Adrenal gland (tissue), 12 donors: Measurements from ENCODE around the gene PACSIN2. TPM values are rescaled to one million over a fixed set of nuclear protein-coding genes. Genes with fewer than 3 reads are reported as not detected.

Experiments used
- DNase-seq, 7 donors: peaks; one replicate each; pipeline ENCODE4 v3.0.0-alpha.2; 2019 to 2020
- H3K27ac ChIP-seq, 5 donors: fragments of 200-600 bp; sonication (generic) in 4 of 5; 1 replicate in 3 of 5; 2 replicates in 2 of 5; pipeline versions ENCODE4 v1.5.1 to v1.8.0; 2016 to 2020; ENCODE audit warnings: mild to moderate bottlenecking in 1 of 5
- H3K27me3 ChIP-seq: fragments of 200-600 bp; 2 replicates; pipeline ENCODE4 v1.8.0; 2021
- H3K36me3 ChIP-seq, 2 donors: fragments of 200-600 bp; replicated peaks in 1 of 2; 1 replicate in 1 of 2; 2 replicates in 1 of 2; pipeline versions ENCODE4 v1.5.1 to v1.8.0; 2018 to 2022
- H3K4me1 ChIP-seq, 2 donors: fragments of 200-600 bp; replicated peaks in 1 of 2; 1 replicate in 1 of 2; 2 replicates in 1 of 2; pipeline versions ENCODE4 v1.5.1 to v1.8.0; 2018 to 2021
- H3K4me3 ChIP-seq, 4 donors: fragments of 200-600 bp; sonication (generic) in 3 of 4; one replicate each; pipeline ENCODE4 v1.5.1; 2016 to 2018
- H3K9me3 ChIP-seq, 3 donors: fragments of 200-600 bp; sonication (generic) in 1 of 3; replicated peaks in 1 of 3; 1 replicate in 2 of 3; 2 replicates in 1 of 3; pipeline versions ENCODE4 v1.5.1 to v1.8.0; 2016 to 2021
- POLR2A ChIP-seq, 2 donors: fragments of 450-650 bp; IDR thresholded peaks; one replicate each; pipeline ENCODE4 v1.6.1; 2017; ENCODE audit warnings: antibody characterized with exemption in 2 of 2, mild to moderate bottlenecking in 2 of 2, moderate library complexity in 1 of 2
- WGBS, 4 donors: extraction: QIAGEN DNeasy Blood & Tissue Kit in 2 of 4; methylation state at CpG; one replicate each; pipeline versions ENCODE4 v1.1.5 to v1.1.7; 2013 to 2017; 5-methylcytosine and 5-hydroxymethylcytosine counted together
- intact Hi-C, 2 donors: fragments of 100-400 bp; cut with DNase I; formaldehyde crosslinking; loops; one replicate each; pipeline versions ENCODE4 v1.14.1 to v1.15.0; 2022 to 2023
- polyA plus RNA-seq, 3 donors: library from polyadenylated mRNA; stranded (reverse); fragments of 200-250 nt in 2 of 3; fragments of 350-450 nt in 1 of 3; fragmentation: Illumina TruSeq in 1 of 3; extraction: RNeasy Lipid Tissue Mini Kit (QIAGEN cat#74804) in 1 of 3; gene quantifications; one replicate each; pipeline ENCODE4 v1.2.3, GENCODE V29; 2013 to 2014
- total RNA-seq, 9 donors: library from RNA; depleted of rRNA in 4 of 9; stranded (reverse); fragments of >200 nt in 4 of 9; fragments of 120-200 nt in 1 of 9; fragmentation: NEBNext Ultra II Directional in 1 of 9; extraction: Animal tissue kit (Norgen Biotek cat#: 25700) in 1 of 9; gene quantifications; one replicate each; pipeline versions ENCODE4 v1.1.0 to v1.2.4, GENCODE V29; 2013 to 2023
- TF ChIP-seq, protein P1 (sequence below), 6 experiments: fragments of 450-650 bp in 4 of 6; fragments of 200-600 bp in 2 of 6; sonication (generic) in 1 of 6; IDR thresholded peaks; 1 replicate in 5 of 6; 2 replicates in 1 of 6; pipeline versions ENCODE4 v1.5.1 to v1.8.0; 2016 to 2021; ENCODE audit warnings: antibody characterized with exemption in 6 of 6, mild to moderate bottlenecking in 2 of 6, moderate library complexity in 1 of 6
- donor health status: healthy with polysubstance abuse.
- donor health status: Bipolar disorder and iron deficiency.
- donor health status: DM: yes; HTN: yes; CAD: no.
- donor health status: DM: no; HTN: no; CAD: no.
- donor health status: DM: no; HTN: no; CAD: no.
- donor health status: DM: yes; HTN: yes; CAD: no.

Gene PACSIN2
- total and polyA plus RNA-seq, 12 donors = 29.8 to 186 (median 115) TPM

DNA sequence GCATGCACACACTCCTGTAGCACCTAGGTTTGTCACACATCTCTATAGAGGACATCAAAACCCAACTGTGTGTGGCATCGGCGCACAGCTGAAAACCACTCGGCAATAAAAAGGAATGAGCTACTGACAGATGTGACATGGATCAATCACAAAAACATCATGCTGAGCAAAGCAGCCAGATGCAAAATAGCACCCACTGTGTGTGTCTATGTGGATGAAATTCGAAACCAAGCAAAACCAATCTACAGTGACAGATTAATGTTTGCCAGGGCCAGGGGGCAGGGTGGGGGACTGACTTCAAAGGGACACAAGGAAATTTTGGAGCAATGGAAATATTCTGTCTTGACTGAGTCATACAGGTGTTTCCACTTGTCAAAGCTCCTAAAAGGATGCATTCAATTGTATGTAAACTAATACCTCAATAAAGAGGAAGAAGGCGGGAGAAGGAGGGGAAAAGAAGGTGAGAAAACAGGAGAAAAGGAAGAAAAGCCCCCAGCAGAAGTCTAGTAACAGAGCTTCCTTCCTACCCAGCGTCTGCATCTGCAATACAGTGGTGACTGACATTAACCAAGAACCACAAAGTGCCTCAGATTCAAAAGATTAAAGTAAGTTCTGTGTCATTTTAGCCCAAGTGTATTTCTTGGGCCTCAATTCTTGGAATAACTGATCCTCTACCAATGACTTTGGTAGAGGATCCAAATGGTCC lies 49.8 kb downstream of the PACSIN2 start:
- Histone ChIP-seq H3K27me3 (no peaks in the 10 kb centered on the region), H3K4me1 (peaks cover 28 to 30% of the 10 kb centered on the region in 2 donors), H3K27ac (no peak overlapping the region), H3K36me3 (no peaks in the 10 kb centered on the region), H3K4me3 (no peak overlapping the region), H3K9me3 (no peaks in the 10 kb centered on the region)
- 50 to 84% (median 66%) methylated on average over 6 of the region's 6 CpGs for WGBS, 4 donors
- intact Hi-C loops = no loop called here
- TF ChIP-seq, protein P1, sequence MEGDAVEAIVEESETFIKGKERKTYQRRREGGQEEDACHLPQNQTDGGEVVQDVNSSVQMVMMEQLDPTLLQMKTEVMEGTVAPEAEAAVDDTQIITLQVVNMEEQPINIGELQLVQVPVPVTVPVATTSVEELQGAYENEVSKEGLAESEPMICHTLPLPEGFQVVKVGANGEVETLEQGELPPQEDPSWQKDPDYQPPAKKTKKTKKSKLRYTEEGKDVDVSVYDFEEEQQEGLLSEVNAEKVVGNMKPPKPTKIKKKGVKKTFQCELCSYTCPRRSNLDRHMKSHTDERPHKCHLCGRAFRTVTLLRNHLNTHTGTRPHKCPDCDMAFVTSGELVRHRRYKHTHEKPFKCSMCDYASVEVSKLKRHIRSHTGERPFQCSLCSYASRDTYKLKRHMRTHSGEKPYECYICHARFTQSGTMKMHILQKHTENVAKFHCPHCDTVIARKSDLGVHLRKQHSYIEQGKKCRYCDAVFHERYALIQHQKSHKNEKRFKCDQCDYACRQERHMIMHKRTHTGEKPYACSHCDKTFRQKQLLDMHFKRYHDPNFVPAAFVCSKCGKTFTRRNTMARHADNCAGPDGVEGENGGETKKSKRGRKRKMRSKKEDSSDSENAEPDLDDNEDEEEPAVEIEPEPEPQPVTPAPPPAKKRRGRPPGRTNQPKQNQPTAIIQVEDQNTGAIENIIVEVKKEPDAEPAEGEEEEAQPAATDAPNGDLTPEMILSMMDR (IDR thresholded peaks at IDR 0.05) = no peak
- TF ChIP-seq POLR2A (IDR thresholded peaks at IDR 0.05) = no peak
- peak in 1 of 7 donors; percentile 29 for DNase-seq

GRCh38 chr22:42963231-42963595 lies 51.7 kb downstream of the PACSIN2 start:
- Histone ChIP-seq H3K27ac (peak overlapping the region in 3 of 5 donors; percentile 21 to 68 (median 59)), H3K36me3 (no peaks in the 10 kb centered on the region), H3K9me3 (no peaks in the 10 kb centered on the region), H3K27me3 (no peaks in the 10 kb centered on the region), H3K4me1 (peaks cover 47 to 49% of the 10 kb centered on the region in 2 donors), H3K4me3 (no peak overlapping the region)
- TF ChIP-seq, protein P1 (IDR thresholded peaks at IDR 0.05) = no peak
- TF ChIP-seq POLR2A (IDR thresholded peaks at IDR 0.05) = no peak
- intact Hi-C loops = no loop called here
- DNase-seq = peak in 2 of 7 donors; percentile 5 to 47
- WGBS, 4 donors = 78 to 89% (median 81%) methylated on average over 9 of the region's 9 CpGs

DNA sequence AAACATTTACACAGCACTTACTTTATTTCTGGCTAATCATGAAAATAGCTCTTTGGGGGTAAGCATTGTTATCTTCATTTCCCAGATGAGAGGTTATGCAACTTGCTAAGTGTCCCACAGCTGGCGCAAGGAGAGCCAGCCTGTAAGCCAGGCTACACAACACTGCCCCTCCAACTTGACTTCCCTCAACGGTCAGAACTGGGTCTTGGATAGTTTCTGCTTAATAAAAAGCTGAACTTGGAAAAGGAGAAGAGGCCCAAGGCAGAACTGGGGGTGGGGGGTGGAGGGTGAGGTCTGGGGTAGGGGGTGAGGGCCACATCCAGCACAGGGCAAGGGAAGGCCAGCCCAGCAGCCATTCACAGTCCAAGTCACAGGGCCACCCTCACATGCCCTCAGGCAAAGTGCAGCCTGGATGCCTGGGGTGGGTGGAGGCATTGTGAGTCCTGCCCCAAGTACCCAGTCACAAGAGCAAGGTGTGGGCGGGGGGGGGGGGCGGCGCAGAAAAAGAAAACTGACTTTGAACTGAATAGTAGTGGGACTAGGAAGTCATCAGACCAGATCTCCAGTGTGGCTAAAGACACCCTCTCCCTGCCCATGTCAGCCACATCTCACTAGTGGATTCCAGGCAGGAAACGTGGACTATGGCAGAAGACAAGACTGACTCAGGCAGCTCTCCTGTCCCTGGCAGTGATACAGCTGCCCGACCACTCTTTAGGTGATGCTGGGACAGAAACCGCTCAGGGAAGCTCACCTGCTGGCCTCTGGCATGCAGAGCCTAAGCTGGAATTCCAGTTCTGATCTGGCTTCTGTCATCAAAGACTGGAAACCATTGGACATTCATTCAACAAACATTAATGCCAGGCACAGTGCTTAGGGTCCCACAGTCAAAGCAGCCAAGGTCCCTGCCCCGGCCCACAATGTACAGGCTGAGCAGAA lies 52.4 kb downstream of the PACSIN2 start:
- WGBS, 4 donors = 64 to 73% (median 68%) methylated on average over 7 to 9 of the region's 9 CpGs
- H3K27ac ChIP-seq = peak overlapping the region in 3 of 5 donors; percentile 21 to 68 (median 59)

More for the DNA sequence above, 52.4 kb downstream of the PACSIN2 start:
- no peak for TF ChIP-seq POLR2A (IDR thresholded peaks at IDR 0.05)
- TF ChIP-seq, protein P1 (IDR thresholded peaks at IDR 0.05) = no peak
- Histone ChIP-seq H3K27me3 (no peaks in the 10 kb centered on the region), H3K4me1 (peaks cover 53 to 54% of the 10 kb centered on the region in 2 donors), H3K4me3 (no peak overlapping the region), H3K36me3 (no peaks in the 10 kb centered on the region), H3K9me3 (no peaks in the 10 kb centered on the region)
- DNase-seq = peak in 3 of 7 donors; percentile 32 to 59 (median 57)
- intact Hi-C loops = no loop called here
